Tibial nerve (tissue), 4 donors: ENCODE measurements around the gene KRTAP5-4. TPM values are rescaled to one million over a fixed set of nuclear protein-coding genes. Genes with fewer than 3 reads are reported as not detected.

Experiments used
- DNase-seq, 2 donors: peaks; one replicate each; pipeline ENCODE4 v3.0.0-alpha.2; 2019; ENCODE audit warnings: low spot score in 2 of 2
- H3K27ac ChIP-seq, 4 donors: fragments of 200-600 bp; sonication (generic) in 3 of 4; one replicate each; pipeline ENCODE4 v1.5.1; 2017 to 2019; ENCODE audit warnings: mild to moderate bottlenecking in 1 of 4
- H3K27me3 ChIP-seq, 2 donors: fragments of 200-600 bp; sonication (generic) in 1 of 2; one replicate each; pipeline versions ENCODE4 v1.5.1 to v1.6.0; 2017 to 2019
- H3K36me3 ChIP-seq, 3 donors: fragments of 200-600 bp; sonication (generic); one replicate each; pipeline ENCODE4 v1.5.1; 2018 to 2019
- H3K4me1 ChIP-seq, 4 donors: fragments of 200-600 bp; sonication (generic) in 3 of 4; one replicate each; pipeline ENCODE4 v1.5.1; 2017 to 2019
- H3K4me3 ChIP-seq, 4 donors: fragments of 200-600 bp; sonication (generic) in 3 of 4; one replicate each; pipeline ENCODE4 v1.5.1; 2017 to 2019; ENCODE audit warnings: mild to moderate bottlenecking in 1 of 4, moderate library complexity in 1 of 4
- H3K9me3 ChIP-seq, 4 donors: fragments of 200-600 bp; sonication (generic) in 3 of 4; one replicate each; pipeline ENCODE4 v1.5.1; 2017 to 2019
- CTCF ChIP-seq, 5 experiments: fragments of 200-600 bp in 3 of 5; fragments of 450-650 bp in 2 of 5; sonication (generic) in 3 of 5; IDR thresholded peaks; one replicate each; pipeline ENCODE4 v1.5.1; 2016 to 2019; ENCODE audit warnings: antibody characterized with exemption in 5 of 5, mild to moderate bottlenecking in 3 of 5, moderate library complexity in 2 of 5
- EP300 ChIP-seq, 2 donors: sonication (generic); formaldehyde crosslinking; IDR thresholded peaks; one replicate each; pipeline ENCODE4 v1.6.1; 2017; ENCODE audit warnings: antibody characterized with exemption in 2 of 2, mild to moderate bottlenecking in 1 of 2
- POLR2A ChIP-seq, 2 donors: fragments of 450-650 bp; IDR thresholded peaks; one replicate each; pipeline ENCODE4 v1.6.1; 2017; ENCODE audit warnings: antibody characterized with exemption in 2 of 2, mild to moderate bottlenecking in 2 of 2, moderate library complexity in 2 of 2
- WGBS, 2 donors: methylation state at CpG; one replicate each; pipeline ENCODE4 v1.1.5; 2018; 5-methylcytosine and 5-hydroxymethylcytosine counted together
- total RNA-seq, 4 donors: library from RNA; depleted of rRNA; stranded (reverse); fragments of >200 nt; gene quantifications; one replicate each; pipeline ENCODE4 v1.1.0, GENCODE V29; 2016

The KRTAP5-4 gene
- total RNA-seq, 4 donors from 2014 or later = not detected

GRCh38 chr11:1654388-1655167, 32.6 kb upstream of the KRTAP5-4 start:
- TF ChIP-seq POLR2A (IDR thresholded peaks at IDR 0.05) = no peak
- TF ChIP-seq CTCF (IDR thresholded peaks at IDR 0.05) = no peak
- no peak for TF ChIP-seq EP300 (IDR thresholded peaks at IDR 0.05)
- H3K27me3 ChIP-seq = peaks cover 0 to 11% of the 10 kb centered on the region in 2 donors
- H3K36me3 ChIP-seq = no peaks in the 10 kb centered on the region
- H3K27ac ChIP-seq = no peak overlapping the region
- no peak overlapping the region for H3K4me3 ChIP-seq
- no peak for DNase-seq
- peaks cover 0 to 9% (median 0%) of the 10 kb centered on the region in 4 donors for H3K4me1 ChIP-seq
- H3K9me3 ChIP-seq = no peaks in the 10 kb centered on the region
- WGBS, 2 donors = 59 to 66% methylated on average over 20 to 21 of the region's 21 CpGs

GRCh38 chr11:1653541-1654387, 31.8 kb upstream of the KRTAP5-4 start:
- no peak for DNase-seq
- Histone ChIP-seq H3K36me3 (no peaks in the 10 kb centered on the region), H3K4me3 (no peak overlapping the region), H3K4me1 (peaks cover 0 to 9% (median 0%) of the 10 kb centered on the region in 4 donors), H3K9me3 (no peaks in the 10 kb centered on the region), H3K27me3 (peaks cover 0 to 11% of the 10 kb centered on the region in 2 donors), H3K27ac (no peak overlapping the region)
- 84 to 86% methylated on average over 14 of the region's 14 CpGs for WGBS, 2 donors
- no peak for TF ChIP-seq POLR2A (IDR thresholded peaks at IDR 0.05)
- no peak for TF ChIP-seq CTCF (IDR thresholded peaks at IDR 0.05)
- TF ChIP-seq EP300 (IDR thresholded peaks at IDR 0.05) = no peak

GRCh38 chr11:1652771-1653540, 31.0 kb upstream of the KRTAP5-4 start:
- WGBS, 2 donors = 29 to 35% methylated on average over 26 to 29 of the region's 34 CpGs

GRCh38 chr11:1652442-1652770, 30.5 kb upstream of the KRTAP5-4 start:
- WGBS, 2 donors = 54 to 55% methylated on average over 20 of the region's 20 CpGs
- Histone ChIP-seq H3K27ac (no peak overlapping the region), H3K4me1 (peaks cover 0 to 9% (median 0%) of the 10 kb centered on the region in 4 donors), H3K27me3 (peaks cover 0 to 11% of the 10 kb centered on the region in 2 donors), H3K9me3 (no peaks in the 10 kb centered on the region), H3K4me3 (no peak overlapping the region), H3K36me3 (no peaks in the 10 kb centered on the region)
- DNase-seq = no peak
- no peak for TF ChIP-seq EP300 (IDR thresholded peaks at IDR 0.05)
- no peak for TF ChIP-seq CTCF (IDR thresholded peaks at IDR 0.05)

More at GRCh38 chr11:1652771-1653540, 31.0 kb upstream of the KRTAP5-4 start:
- Histone ChIP-seq H3K9me3 (no peaks in the 10 kb centered on the region), H3K4me3 (no peak overlapping the region), H3K4me1 (peaks cover 0 to 9% (median 0%) of the 10 kb centered on the region in 4 donors), H3K36me3 (no peaks in the 10 kb centered on the region), H3K27ac (no peak overlapping the region), H3K27me3 (peaks cover 0 to 11% of the 10 kb centered on the region in 2 donors)
- no peak for TF ChIP-seq POLR2A (IDR thresholded peaks at IDR 0.05)
- TF ChIP-seq CTCF (IDR thresholded peaks at IDR 0.05) = peak; percentile 94 to 99 (median 96)
- DNase-seq = peak; percentile 68 to 84
